GM12801 (cell line): Measurements from ENCODE around the gene PTGES2.

ENCODE experiments used
- CTCF ChIP-seq: IDR thresholded peaks from one replicate; pipeline ENCODE4 v1.5.1; 2011; ENCODE audit warnings: control low read depth; ENCODE audit not compliant: insufficient read length; ENCODE audit errors: extremely low read depth

PTGES2 gene

GRCh38 chr9:128106940-128107467, 20.5 kb downstream of the PTGES2 start:
- TF ChIP-seq CTCF, result no peak

- no peak for TF ChIP-seq CTCF
Observed at GRCh38 chr9:128106181-128106939, 21.2 kb downstream of the PTGES2 start.

GRCh38 chr9:128105538-128106175, 21.9 kb downstream of the PTGES2 start:
- TF ChIP-seq CTCF, result no peak

- no peak for TF ChIP-seq CTCF
Observed at GRCh38 chr9:128104171-128104618, 23.3 kb downstream of the PTGES2 start.

GRCh38 chr9:128103589-128103962, 24.0 kb downstream of the PTGES2 start:
- no peak for TF ChIP-seq CTCF

GRCh38 chr9:128102861-128103588, 24.5 kb downstream of the PTGES2 start:
- TF ChIP-seq CTCF, result no peak

- TF ChIP-seq CTCF, result no peak
Observed at GRCh38 chr9:128102196-128102595, 25.3 kb downstream of the PTGES2 start.
